ENCODE results near the gene CCBE1. TPM values are rescaled to one million over a fixed set of nuclear protein-coding genes. Genes with fewer than 3 reads are reported as not detected.

The CCBE1 gene
- total RNA-seq, 1 donor, result 35.3 TPM

DNA sequence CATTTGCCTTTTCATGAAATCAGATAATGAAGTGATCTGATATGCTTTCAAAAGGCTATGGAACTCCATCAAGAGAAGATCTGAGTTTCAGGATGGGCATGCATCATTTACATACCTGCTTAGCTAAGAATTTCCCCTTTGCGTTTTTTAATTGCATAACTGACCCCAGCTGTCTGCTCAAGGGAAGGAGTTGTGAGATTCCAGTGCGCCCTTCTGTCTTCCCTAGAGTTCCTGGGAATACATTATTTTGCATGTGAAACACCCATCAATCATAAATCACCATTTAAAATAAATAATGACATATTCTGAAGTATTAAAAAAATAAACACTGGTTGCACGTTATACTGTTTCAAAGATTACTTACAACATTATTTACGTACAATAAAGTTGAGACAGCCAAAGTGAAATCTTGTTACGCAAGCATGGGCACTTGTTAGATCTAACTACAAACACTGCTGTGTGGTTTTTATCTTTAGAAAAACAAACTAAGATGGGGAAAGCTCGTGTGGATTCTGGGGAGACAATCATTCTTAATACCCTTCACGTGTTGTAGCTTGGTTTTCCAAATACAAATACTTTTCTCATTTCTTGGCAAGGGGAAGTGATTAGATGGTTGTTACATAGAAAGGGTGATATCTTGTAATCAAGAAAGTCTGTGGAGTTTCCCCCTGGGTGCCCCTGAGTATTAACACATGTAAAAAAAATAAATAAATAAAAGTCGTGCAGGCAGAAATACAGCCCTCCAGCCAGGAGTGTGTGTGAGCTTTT is 212.5 kb downstream of the CCBE1 start:
- TF ChIP-seq, protein P1, sequence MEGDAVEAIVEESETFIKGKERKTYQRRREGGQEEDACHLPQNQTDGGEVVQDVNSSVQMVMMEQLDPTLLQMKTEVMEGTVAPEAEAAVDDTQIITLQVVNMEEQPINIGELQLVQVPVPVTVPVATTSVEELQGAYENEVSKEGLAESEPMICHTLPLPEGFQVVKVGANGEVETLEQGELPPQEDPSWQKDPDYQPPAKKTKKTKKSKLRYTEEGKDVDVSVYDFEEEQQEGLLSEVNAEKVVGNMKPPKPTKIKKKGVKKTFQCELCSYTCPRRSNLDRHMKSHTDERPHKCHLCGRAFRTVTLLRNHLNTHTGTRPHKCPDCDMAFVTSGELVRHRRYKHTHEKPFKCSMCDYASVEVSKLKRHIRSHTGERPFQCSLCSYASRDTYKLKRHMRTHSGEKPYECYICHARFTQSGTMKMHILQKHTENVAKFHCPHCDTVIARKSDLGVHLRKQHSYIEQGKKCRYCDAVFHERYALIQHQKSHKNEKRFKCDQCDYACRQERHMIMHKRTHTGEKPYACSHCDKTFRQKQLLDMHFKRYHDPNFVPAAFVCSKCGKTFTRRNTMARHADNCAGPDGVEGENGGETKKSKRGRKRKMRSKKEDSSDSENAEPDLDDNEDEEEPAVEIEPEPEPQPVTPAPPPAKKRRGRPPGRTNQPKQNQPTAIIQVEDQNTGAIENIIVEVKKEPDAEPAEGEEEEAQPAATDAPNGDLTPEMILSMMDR (IDR thresholded peaks at IDR 0.05; ENCODE audit: insufficient read depth, low read length), result no peak
- DNase-seq (ENCODE audit: low read depth), result peak; percentile 99
- no peak overlapping the region for H3K4me3 ChIP-seq (ENCODE audit: low read depth, low read length)

GRCh38 chr18:59484131-59484530 is 213.1 kb downstream of the CCBE1 start:
- no peak overlapping the region for H3K4me3 ChIP-seq (ENCODE audit: low read depth, low read length)
- TF ChIP-seq, protein P1 (IDR thresholded peaks at IDR 0.05; ENCODE audit: insufficient read depth, low read length), result no peak
- DNase-seq (ENCODE audit: low read depth), result peak; percentile 41

- TF ChIP-seq, protein P1 (IDR thresholded peaks at IDR 0.05; ENCODE audit: insufficient read depth, low read length), result no peak
- no peak for DNase-seq (ENCODE audit: low read depth)
- no peak overlapping the region for H3K4me3 ChIP-seq (ENCODE audit: low read depth, low read length)
Measured at GRCh38 chr18:59481436-59481835, 215.8 kb downstream of the CCBE1 start.

- H3K4me3 ChIP-seq (ENCODE audit: low read depth, low read length), result no peak overlapping the region
- DNase-seq (ENCODE audit: low read depth), result no peak
- TF ChIP-seq, protein P1 (IDR thresholded peaks at IDR 0.05; ENCODE audit: insufficient read depth, low read length), result no peak
Measured at GRCh38 chr18:59479776-59480175, 217.4 kb downstream of the CCBE1 start.

DNA sequence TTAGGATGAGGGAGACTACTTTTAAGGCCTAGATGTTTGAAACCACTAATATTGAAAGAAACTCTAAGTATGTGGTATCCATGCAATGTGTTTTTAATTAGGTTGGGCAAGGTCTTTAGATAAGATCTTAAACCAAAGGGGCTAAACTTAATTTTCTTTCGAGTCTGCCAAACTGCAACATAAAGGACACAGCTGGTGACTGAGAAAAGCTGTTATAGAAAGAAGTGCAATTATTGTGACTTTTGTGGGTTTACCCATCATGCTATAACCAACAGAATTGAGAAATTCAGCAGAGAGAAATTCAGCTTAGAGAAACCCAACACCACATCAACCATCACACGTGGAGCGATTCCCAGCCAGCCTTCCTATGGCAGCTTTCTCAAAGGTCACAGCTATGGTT is 218.6 kb downstream of the CCBE1 start:
- TF ChIP-seq, protein P1 (IDR thresholded peaks at IDR 0.05; ENCODE audit: insufficient read depth, low read length), result no peak
- DNase-seq (ENCODE audit: low read depth), result peak; percentile 68
- no peak overlapping the region for H3K4me3 ChIP-seq (ENCODE audit: low read depth, low read length)

DNA sequence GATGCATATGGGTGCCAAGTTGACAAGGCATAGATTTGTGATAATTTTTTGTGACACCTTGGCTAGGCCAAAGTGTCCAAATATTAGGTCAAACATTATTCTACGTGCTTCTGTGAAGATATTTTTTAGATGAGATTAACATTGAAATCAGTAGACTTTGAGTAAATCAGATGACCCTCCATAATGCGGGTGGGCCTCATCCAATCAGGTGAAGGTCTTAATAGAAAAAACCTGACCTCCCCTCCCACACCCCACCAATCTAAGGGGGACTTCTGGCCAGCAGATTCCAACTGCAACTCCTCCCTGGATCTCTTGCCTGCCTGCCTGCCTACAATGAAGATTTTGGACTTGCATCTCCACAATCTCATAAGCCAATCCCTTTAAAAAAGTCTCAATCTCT is 219.4 kb downstream of the CCBE1 start:
- TF ChIP-seq, protein P1 (IDR thresholded peaks at IDR 0.05; ENCODE audit: insufficient read depth, low read length), result no peak
- no peak for DNase-seq (ENCODE audit: low read depth)

More for the DNA sequence above, 219.4 kb downstream of the CCBE1 start:
- H3K4me3 ChIP-seq (ENCODE audit: low read depth, low read length), result no peak overlapping the region

Data from fibroblast of the aortic adventitia (primary cell).